ENCODE results near the gene PEX19. TPM values are rescaled to one million over a fixed set of nuclear protein-coding genes. Genes with fewer than 3 reads are reported as not detected.

PEX19 gene
- polyA plus RNA-seq, 1 of the 3 experiments (the other 2 are of a cell fraction): 31.4 TPM

DNA sequence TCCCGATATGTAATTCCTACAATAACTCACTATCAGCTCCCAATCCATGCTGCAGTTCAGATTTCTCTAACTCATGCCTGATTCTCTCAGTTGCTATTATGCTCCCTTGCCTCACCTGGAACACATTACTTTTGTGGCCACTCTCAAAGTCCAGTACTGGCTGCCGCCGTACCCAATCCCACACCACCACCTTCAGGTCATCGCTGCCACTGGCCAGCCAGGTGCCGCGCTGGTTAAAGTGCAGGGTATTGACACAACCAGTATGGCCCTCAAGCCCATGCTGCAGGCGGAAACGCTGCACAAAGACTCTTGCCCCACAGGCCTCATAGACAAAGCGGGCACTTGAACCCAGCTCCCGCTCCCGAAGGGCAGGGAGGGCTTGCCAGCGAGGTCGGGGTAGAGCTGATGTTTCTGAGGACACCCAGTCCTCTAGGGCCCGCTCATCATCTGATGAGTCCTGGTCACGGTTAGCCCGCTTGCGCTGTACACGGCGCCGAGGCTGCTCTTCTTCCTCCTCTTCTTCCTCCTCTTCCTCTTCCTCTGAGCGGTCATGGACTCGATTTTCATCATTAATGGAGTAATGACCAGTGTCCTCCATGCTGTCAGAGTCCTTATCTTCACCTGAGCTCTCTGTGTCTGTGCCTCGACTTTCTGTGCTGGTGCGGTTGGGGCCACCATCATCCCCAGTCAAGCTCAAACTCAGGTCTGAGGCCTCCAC, 45.2 kb downstream of the PEX19 start:
- Histone ChIP-seq H3K4me2 (no peak overlapping the region), H3F3A (replicated peaks; ENCODE audit: insufficient read depth) (no peaks in the 10 kb centered on the region), H3K36me3 (replicated peaks in 1 of 2; ENCODE audit: control insufficient read depth in 1 of 2, insufficient read depth in 2 of 2, low read length in 1 of 2) (peaks cover 69 to 70% of the 10 kb centered on the region in 2 experiments), H4K20me1 (ENCODE audit: insufficient read depth) (peaks cover 2% of the 10 kb centered on the region), H3K4me1 (ENCODE audit: control insufficient read depth in 1 of 2, insufficient read depth in 2 of 2, low read depth in 1 of 2, low read length in 1 of 2) (no peaks in the 10 kb centered on the region), H2AFZ (ENCODE audit: low read depth) (no peak overlapping the region), H3K27ac (ENCODE audit: low read depth in 2 of 2, low read length in 1 of 2) (no peak overlapping the region), H3K27me3 (ENCODE audit: insufficient read depth) (no peaks in the 10 kb centered on the region), H3K9ac (no peak overlapping the region), H3K79me2 (ENCODE audit: insufficient read depth) (peaks cover 27% of the 10 kb centered on the region; the same call in 1 of the 2 replicates), H3K9me3 (no peaks in the 10 kb centered on the region), H3K4me3 (ENCODE audit: low read depth in 2 of 2, low read length in 1 of 2) (no peak overlapping the region), H3K9me2 (no peaks in the 10 kb centered on the region)
- ChIA-PET CTCF (interaction anchor here (0.9 to 26.9 kb wide), 5 partner anchors 12 to 155 kb away, joined by 3 to 293 read pairs (median 20); partner anchors contain the start of gene CASQ1), POLR2A (interaction anchor here (0.7 kb wide), 1 partner anchor 51 kb away, joined by 3 read pairs; no protein-coding TSS in a partner anchor)
- TF ChIP-seq RXRA (IDR thresholded peaks at IDR 0.05; ENCODE audit: borderline replicate concordance, low read depth) (no peak), SMC3 (IDR thresholded peaks at IDR 0.05; ENCODE audit: low read depth, low read length) (no peak), EZH2phosphoT487 (IDR thresholded peaks at IDR 0.05; ENCODE audit: borderline replicate concordance, low read depth) (no peak), MEF2A (IDR thresholded peaks at IDR 0.05; ENCODE audit: borderline replicate concordance, low read depth) (no peak), TEAD4 (IDR thresholded peaks at IDR 0.05; ENCODE audit: borderline replicate concordance, insufficient read depth) (no peak), PBX3 (IDR thresholded peaks at IDR 0.05) (no peak), POLR2AphosphoS5 (IDR thresholded peaks at IDR 0.05; ENCODE audit: low read depth, low read length) (no peak), REST (IDR thresholded peaks at IDR 0.05; ENCODE audit: low read depth, low read length) (no peak), CTCF (IDR thresholded peaks at IDR 0.05) (no peak), NFIC (IDR thresholded peaks at IDR 0.05; ENCODE audit: borderline replicate concordance) (no peak), GATA2 (CRISPR knock-in tag; IDR thresholded peaks at IDR 0.05) (no peak), FOSL2 (IDR thresholded peaks at IDR 0.05; ENCODE audit: borderline replicate concordance, low read depth) (no peak), JUND (IDR thresholded peaks at IDR 0.05) (no peak), ZBTB33 (IDR thresholded peaks at IDR 0.05; ENCODE audit: borderline replicate concordance, low read depth) (no peak), RCOR1 (IDR thresholded peaks at IDR 0.05; ENCODE audit: low read length) (no peak), CHD2 (IDR thresholded peaks at IDR 0.05; ENCODE audit: low read length, partially characterized antibody) (no peak), SIN3A (IDR thresholded peaks at IDR 0.05; ENCODE audit: borderline replicate concordance, low read depth, low read length) (no peak), MXI1 (IDR thresholded peaks at IDR 0.05; ENCODE audit: low read depth, low read length) (no peak)
- TF ChIP-seq, protein P1, sequence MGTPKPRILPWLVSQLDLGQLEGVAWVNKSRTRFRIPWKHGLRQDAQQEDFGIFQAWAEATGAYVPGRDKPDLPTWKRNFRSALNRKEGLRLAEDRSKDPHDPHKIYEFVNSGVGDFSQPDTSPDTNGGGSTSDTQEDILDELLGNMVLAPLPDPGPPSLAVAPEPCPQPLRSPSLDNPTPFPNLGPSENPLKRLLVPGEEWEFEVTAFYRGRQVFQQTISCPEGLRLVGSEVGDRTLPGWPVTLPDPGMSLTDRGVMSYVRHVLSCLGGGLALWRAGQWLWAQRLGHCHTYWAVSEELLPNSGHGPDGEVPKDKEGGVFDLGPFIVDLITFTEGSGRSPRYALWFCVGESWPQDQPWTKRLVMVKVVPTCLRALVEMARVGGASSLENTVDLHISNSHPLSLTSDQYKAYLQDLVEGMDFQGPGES (IDR thresholded peaks at IDR 0.05; ENCODE audit: low read depth, low read length): no peak
- DNase-seq: no peak
- 98% methylated on average over 18 of the region's 24 CpGs for WGBS (ENCODE audit: low lambda C conversion rate)

Measured in SK-N-SH (cell line).